LNCaP clone FGC (cell line): Measurements from ENCODE around the gene HMBS.
A peak's percentile ranks its signal among the peaks of the same experiment; 100 is the strongest.

ENCODE experiments used
- DNase-seq: peaks from one replicate; pipeline ENCODE4 v3.0.0-alpha.2; 2011; ENCODE audit warnings: low read depth
- H3K4me3 ChIP-seq: 2 replicates; pipeline ENCODE4 v1.5.1; 2011; ENCODE audit warnings: mild to moderate bottlenecking, low read depth, low read length, control low read depth
- TF ChIP-seq, protein P1 (sequence below): IDR thresholded peaks from 2 replicates; pipeline ENCODE4 v1.5.1; 2012; ENCODE audit warnings: mild to moderate bottlenecking; ENCODE audit not compliant: control insufficient read depth, insufficient read depth; ENCODE audit errors: extremely low read depth

The HMBS gene

DNA sequence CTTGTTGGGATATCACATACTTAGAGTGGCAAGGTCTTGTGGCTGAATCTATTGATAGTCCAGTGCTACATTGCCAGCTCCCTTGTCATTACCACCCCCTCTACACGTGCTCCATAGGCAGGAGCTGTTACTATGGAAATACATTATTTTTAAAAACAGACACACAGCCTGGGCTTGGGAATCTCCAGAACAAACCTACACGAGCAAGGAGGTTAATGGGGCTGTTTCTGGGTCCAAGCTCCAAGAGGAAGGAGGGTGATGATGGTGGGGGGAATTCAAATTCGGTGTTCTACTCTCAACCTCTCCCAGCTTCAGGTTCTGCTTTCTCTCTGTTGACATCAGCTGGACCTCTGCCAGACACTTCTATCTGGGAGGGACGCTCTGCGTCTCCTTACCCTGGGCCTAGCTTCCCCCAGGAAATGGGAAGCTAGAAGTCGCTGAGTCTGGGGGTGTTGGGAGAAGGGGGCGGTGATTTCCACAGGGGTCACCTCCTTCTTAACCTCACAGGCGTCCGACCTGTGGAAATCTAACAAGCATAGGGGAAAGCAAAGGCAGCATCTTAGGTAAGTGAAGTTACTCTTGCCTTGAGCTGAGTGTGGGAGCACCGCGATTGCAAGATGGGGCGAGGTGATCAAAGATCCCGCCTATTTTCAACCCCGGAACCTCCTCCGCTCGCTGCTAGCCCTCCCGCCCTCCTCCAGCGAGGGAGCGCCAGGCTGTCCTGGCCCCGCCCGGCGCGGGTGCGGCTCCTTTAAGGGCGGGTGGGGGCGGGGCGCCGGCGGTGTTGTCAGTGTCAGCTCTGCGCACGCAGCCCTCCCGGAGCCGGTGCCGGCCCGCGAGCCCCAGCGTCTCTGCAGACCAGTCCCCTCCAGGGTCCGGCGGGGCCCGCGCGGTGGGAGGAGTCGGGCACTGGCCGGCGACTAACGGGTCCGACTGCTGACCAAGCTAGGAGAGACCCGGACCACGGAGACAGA is 22.2 kb downstream of the HMBS start, which contains the start of gene C2CD2L:
TSS of gene C2CD2L (plus strand) at position 781 of the 974 bp plus-strand sequence. CDS start 398 bp downstream, outside the sequence.
- peak within 1 kb of the TSS; percentile 73 for H3K4me3 ChIP-seq
- peak; percentile 71 for DNase-seq
- TF ChIP-seq, protein P1, sequence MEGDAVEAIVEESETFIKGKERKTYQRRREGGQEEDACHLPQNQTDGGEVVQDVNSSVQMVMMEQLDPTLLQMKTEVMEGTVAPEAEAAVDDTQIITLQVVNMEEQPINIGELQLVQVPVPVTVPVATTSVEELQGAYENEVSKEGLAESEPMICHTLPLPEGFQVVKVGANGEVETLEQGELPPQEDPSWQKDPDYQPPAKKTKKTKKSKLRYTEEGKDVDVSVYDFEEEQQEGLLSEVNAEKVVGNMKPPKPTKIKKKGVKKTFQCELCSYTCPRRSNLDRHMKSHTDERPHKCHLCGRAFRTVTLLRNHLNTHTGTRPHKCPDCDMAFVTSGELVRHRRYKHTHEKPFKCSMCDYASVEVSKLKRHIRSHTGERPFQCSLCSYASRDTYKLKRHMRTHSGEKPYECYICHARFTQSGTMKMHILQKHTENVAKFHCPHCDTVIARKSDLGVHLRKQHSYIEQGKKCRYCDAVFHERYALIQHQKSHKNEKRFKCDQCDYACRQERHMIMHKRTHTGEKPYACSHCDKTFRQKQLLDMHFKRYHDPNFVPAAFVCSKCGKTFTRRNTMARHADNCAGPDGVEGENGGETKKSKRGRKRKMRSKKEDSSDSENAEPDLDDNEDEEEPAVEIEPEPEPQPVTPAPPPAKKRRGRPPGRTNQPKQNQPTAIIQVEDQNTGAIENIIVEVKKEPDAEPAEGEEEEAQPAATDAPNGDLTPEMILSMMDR, result no peak

DNA sequence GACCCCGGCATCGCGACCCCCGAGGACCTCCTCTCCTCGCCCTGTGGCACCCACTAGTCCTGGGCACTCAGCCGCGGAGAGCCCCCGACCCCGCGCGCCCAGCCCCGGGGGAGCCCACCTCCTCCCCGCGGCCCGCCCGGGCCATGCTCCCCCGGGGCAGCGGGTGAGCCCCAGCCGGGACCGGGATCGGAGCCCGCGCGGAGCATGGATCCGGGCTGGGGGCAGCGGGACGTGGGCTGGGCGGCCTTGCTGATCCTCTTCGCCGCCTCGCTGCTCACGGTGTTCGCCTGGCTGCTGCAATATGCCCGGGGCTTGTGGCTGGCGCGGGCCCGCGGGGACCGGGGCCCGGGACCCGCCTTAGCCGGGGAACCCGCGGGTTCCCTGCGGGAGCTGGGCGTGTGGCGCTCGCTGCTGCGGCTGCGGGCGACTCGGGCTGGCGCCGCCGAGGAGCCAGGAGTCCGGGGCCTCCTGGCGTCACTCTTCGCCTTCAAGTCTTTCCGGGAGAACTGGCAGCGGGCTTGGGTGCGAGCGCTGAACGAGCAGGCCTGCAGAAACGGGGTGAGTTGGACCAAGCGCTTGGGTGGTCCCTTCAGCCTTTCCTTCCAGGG is 23.0 kb downstream of the HMBS start:
- H3K4me3 ChIP-seq, result peak overlapping the region; percentile 73
- TF ChIP-seq, protein P1, result no peak
- DNase-seq, result no peak

DNA sequence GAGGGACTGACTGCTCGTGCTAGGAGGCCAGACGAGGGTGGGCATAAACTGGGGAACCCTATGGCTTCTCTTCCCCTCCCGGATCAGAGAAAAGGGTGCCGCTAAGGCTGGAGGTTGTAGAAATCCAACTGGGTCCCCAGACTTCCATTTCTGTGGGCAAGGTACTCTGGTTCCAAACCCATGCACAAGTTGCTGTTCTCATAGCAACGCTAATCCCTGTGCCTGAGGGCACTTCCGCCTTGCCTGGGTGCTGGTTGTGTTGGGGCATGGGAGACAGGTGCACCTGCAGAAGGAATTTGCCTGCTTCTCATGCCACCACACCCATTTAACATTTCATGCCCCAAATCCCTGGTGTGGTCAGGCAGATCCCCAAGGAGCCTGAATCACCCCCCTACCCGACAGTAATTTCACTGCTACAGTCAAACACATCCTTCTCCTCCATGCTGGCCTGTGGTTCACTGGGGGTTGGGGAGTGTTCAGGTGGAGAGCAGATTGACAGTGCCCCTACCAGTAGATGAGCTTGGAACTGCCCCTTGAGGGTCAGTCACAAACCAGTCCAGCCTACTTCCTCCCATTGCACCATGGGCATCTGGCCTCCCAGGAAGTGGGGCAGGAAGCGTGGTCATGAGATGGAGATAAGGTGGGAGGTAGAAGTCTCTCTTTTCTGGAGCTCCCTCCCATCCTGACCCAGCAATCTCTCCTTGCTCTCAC is 23.6 kb downstream of the HMBS start:
- DNase-seq, result no peak
- TF ChIP-seq, protein P1, result no peak
- peak overlapping the region; percentile 73 for H3K4me3 ChIP-seq

DNA sequence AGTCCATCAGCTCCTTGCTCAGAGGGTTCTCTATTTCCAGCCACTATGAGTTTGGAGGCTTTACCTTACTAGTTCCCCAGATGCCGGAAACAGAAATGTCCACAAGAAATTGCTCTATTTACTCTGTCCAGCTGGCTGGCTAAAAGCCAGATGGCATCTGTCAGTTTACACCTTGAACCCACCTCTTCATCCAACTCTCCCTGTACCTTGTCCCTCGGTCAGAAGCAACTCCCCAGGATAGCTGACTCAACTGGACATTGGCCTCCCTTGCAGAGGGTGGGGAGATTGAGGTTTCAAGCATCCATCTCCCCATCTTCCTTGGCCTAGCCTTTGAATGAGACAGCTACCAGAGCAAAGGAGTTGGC is 24.2 kb downstream of the HMBS start:
- TF ChIP-seq, protein P1, result no peak
- no peak for DNase-seq
- H3K4me3 ChIP-seq, result peak overlapping the region; percentile 73

DNA sequence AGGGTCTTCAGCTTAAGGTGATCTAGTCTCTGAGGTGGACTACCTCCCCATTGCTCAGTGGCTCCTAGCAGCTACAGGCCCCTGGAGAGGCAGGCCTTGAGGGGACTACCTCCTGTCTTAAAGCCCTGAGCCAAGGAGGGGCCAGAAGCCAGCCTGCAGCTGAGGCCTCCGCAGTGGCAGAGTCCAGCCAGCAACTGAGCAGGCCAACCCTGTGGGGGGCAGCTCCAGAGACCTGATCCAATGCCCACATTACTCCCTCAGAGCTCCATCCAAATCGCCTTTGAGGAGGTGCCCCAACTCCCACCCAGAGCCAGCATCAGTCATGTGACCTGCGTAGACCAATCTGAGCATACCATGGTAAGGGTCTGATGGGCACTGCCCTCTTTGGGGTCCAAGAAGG is 25.2 kb downstream of the HMBS start:
- no peak for DNase-seq
- TF ChIP-seq, protein P1, result no peak
- no peak overlapping the region for H3K4me3 ChIP-seq

DNA sequence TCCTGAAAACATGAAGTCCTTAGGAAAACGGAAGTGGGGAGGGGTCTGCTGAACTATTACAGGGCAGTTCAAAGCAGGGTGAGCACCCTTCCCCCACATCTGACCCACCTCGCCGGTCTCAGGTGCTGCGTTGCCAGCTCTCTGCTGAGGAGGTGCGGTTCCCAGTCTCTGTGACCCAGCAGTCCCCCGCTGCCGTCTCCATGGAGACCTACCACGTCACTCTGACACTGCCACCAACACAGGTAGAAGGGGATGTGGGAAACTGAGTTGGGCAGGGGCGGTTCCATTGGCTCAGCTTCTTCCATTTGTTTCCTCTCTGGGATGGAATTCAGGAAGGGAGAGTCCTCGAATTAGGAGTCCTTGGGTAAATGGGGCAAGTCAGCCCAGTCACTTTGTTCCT is 25.8 kb downstream of the HMBS start:
- DNase-seq, result no peak
- H3K4me3 ChIP-seq, result no peak overlapping the region
- TF ChIP-seq, protein P1, result no peak
